ENCODE results near the gene MAEL.

Gene MAEL

GRCh38 chr1:167000546-167000945, 11.5 kb downstream of the MAEL start:
- no peak overlapping the region for H3K4me3 ChIP-seq (replicated peaks in 1 of 2; ENCODE audit: low read depth in 2 of 2, low read length in 2 of 2)
- TF ChIP-seq CTCF (IDR thresholded peaks at IDR 0.05; ENCODE audit: low read depth, low read length) = no peak
- DNase-seq (ENCODE audit: low read depth in 2 of 2) = no peak

GRCh38 chr1:167002354-167002753, 13.3 kb downstream of the MAEL start:
- DNase-seq (ENCODE audit: low read depth in 2 of 2) = no peak
- TF ChIP-seq CTCF (IDR thresholded peaks at IDR 0.05; ENCODE audit: low read depth, low read length) = no peak
- H3K4me3 ChIP-seq (replicated peaks in 1 of 2; ENCODE audit: low read depth in 2 of 2, low read length in 2 of 2) = no peak overlapping the region

DNA sequence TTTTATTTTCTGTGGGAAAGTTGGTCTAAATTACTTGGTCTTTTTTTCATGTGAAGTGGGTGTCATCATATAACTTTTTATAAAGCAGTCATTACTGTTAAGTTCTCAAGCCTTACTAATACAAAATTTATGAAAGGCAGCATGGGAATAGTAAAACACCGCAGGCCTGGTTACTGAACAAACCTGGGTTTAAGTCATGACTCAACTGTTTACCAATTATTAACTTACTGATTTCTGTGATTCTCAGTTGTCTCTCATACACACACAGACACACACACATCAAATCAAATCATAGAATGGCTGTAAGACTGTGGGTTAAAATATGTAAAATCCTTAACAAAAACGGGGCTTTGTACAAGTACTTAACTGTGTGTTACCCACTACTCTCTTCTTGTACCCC, 14.6 kb downstream of the MAEL start:
- H3K4me3 ChIP-seq (replicated peaks in 1 of 2; ENCODE audit: low read depth in 2 of 2, low read length in 2 of 2) = no peak overlapping the region
- no peak for DNase-seq (ENCODE audit: low read depth in 2 of 2)
- no peak for TF ChIP-seq CTCF (IDR thresholded peaks at IDR 0.05; ENCODE audit: low read depth, low read length)

GRCh38 chr1:167011560-167012191, 22.6 kb downstream of the MAEL start:
- no peak for TF ChIP-seq CTCF (IDR thresholded peaks at IDR 0.05; ENCODE audit: low read depth, low read length)
- no peak overlapping the region for H3K4me3 ChIP-seq (replicated peaks in 1 of 2; ENCODE audit: low read depth in 2 of 2, low read length in 2 of 2)
- DNase-seq (ENCODE audit: low read depth in 2 of 2) = no peak

GRCh38 chr1:167012570-167012969, 23.5 kb downstream of the MAEL start:
- no peak for DNase-seq (ENCODE audit: low read depth in 2 of 2)

GRCh38 chr1:167013108-167013929, 24.2 kb downstream of the MAEL start:
- no peak for DNase-seq (ENCODE audit: low read depth in 2 of 2)
- no peak for TF ChIP-seq CTCF (IDR thresholded peaks at IDR 0.05; ENCODE audit: low read depth, low read length)
- H3K4me3 ChIP-seq (replicated peaks in 1 of 2; ENCODE audit: low read depth in 2 of 2, low read length in 2 of 2) = no peak overlapping the region

More at GRCh38 chr1:167012570-167012969, 23.5 kb downstream of the MAEL start:
- TF ChIP-seq CTCF (IDR thresholded peaks at IDR 0.05; ENCODE audit: low read depth, low read length) = no peak
- no peak overlapping the region for H3K4me3 ChIP-seq (replicated peaks in 1 of 2; ENCODE audit: low read depth in 2 of 2, low read length in 2 of 2)
